ENCODE measurements around the gene KLK14. TPM values are rescaled to one million over a fixed set of nuclear protein-coding genes. Genes with fewer than 3 reads are reported as not detected.

KLK14 gene
- total RNA-seq, 6 experiments from 2014 or later = 0.23 TPM; not detected in 5

- TF ChIP-seq CTCF (IDR thresholded peaks at IDR 0.05) = no peak
- Mint-ChIP-seq H3K36me3 (ENCODE audit: low read depth) (peaks cover 5% of the 10 kb centered on the region; the same call in 1 of the 2 replicates), H3K4me3 (no peak overlapping the region), H3K27ac (no peak overlapping the region), H3K9me3 (no peaks in the 10 kb centered on the region), H3K4me1 (ENCODE audit: low read depth) (peaks cover 11% of the 10 kb centered on the region), H3K27me3 (ENCODE audit: insufficient read depth) (peaks cover 2% of the 10 kb centered on the region; the same call in 1 of the 2 replicates)
- no peak for DNase-seq
Observed at GRCh38 chr19:51091895-51092873, 9.5 kb upstream of the KLK14 start.

GRCh38 chr19:51091126-51091525, 8.4 kb upstream of the KLK14 start:
- H3K27ac Mint-ChIP-seq = no peak overlapping the region
- peaks cover 2% of the 10 kb centered on the region; the same call in 1 of the 2 replicates for H3K27me3 Mint-ChIP-seq (ENCODE audit: insufficient read depth)
- H3K4me3 Mint-ChIP-seq = no peak overlapping the region
- H3K9me3 Mint-ChIP-seq = no peaks in the 10 kb centered on the region
- H3K36me3 Mint-ChIP-seq (ENCODE audit: low read depth) = no peaks in the 10 kb centered on the region
- no peak for DNase-seq
- no peak for TF ChIP-seq CTCF (IDR thresholded peaks at IDR 0.05)
- peaks cover 6% of the 10 kb centered on the region; the same call in 1 of the 2 replicates for H3K4me1 Mint-ChIP-seq (ENCODE audit: low read depth)

- TF ChIP-seq CTCF (IDR thresholded peaks at IDR 0.05) = no peak
- peaks cover 6% of the 10 kb centered on the region; the same call in 1 of the 2 replicates for H3K4me1 Mint-ChIP-seq (ENCODE audit: low read depth)
- DNase-seq = no peak
- H3K27me3 Mint-ChIP-seq (ENCODE audit: insufficient read depth) = peaks cover 2% of the 10 kb centered on the region; the same call in 1 of the 2 replicates
- H3K36me3 Mint-ChIP-seq (ENCODE audit: low read depth) = no peaks in the 10 kb centered on the region
- no peaks in the 10 kb centered on the region for H3K9me3 Mint-ChIP-seq
- H3K4me3 Mint-ChIP-seq = no peak overlapping the region
- no peak overlapping the region for H3K27ac Mint-ChIP-seq
Observed at GRCh38 chr19:51090471-51090870, 7.8 kb upstream of the KLK14 start.

GRCh38 chr19:51089786-51090185, 7.1 kb upstream of the KLK14 start:
- Mint-ChIP-seq H3K4me1 (ENCODE audit: low read depth) (peaks cover 6% of the 10 kb centered on the region; the same call in 1 of the 2 replicates), H3K36me3 (ENCODE audit: low read depth) (no peaks in the 10 kb centered on the region), H3K27me3 (ENCODE audit: insufficient read depth) (peaks cover 2% of the 10 kb centered on the region; the same call in 1 of the 2 replicates), H3K9me3 (no peaks in the 10 kb centered on the region), H3K27ac (no peak overlapping the region), H3K4me3 (no peak overlapping the region)
- DNase-seq = no peak
- TF ChIP-seq CTCF (IDR thresholded peaks at IDR 0.05) = no peak

- DNase-seq = no peak
- peaks cover 5% of the 10 kb centered on the region for H3K27me3 Mint-ChIP-seq (ENCODE audit: insufficient read depth)
- no peak overlapping the region for H3K4me3 Mint-ChIP-seq
- H3K27ac Mint-ChIP-seq = no peak overlapping the region
- no peaks in the 10 kb centered on the region; the same call in 1 of the 2 replicates for H3K9me3 Mint-ChIP-seq
- no peaks in the 10 kb centered on the region for H3K4me1 Mint-ChIP-seq (ENCODE audit: low read depth)
- TF ChIP-seq CTCF (IDR thresholded peaks at IDR 0.05) = no peak
- no peaks in the 10 kb centered on the region for H3K36me3 Mint-ChIP-seq (ENCODE audit: low read depth)
Observed at GRCh38 chr19:51086153-51086850, 3.6 kb upstream of the KLK14 start.

All from HFFc6 (cell line).